ENCODE data around the gene DENND1A. TPM values are rescaled to one million over a fixed set of nuclear protein-coding genes. Genes with fewer than 3 reads are reported as not detected.

The DENND1A gene
- total RNA-seq, 4 donors from 2014 or later = 19.2 to 26.9 (median 24.0) TPM

DNA sequence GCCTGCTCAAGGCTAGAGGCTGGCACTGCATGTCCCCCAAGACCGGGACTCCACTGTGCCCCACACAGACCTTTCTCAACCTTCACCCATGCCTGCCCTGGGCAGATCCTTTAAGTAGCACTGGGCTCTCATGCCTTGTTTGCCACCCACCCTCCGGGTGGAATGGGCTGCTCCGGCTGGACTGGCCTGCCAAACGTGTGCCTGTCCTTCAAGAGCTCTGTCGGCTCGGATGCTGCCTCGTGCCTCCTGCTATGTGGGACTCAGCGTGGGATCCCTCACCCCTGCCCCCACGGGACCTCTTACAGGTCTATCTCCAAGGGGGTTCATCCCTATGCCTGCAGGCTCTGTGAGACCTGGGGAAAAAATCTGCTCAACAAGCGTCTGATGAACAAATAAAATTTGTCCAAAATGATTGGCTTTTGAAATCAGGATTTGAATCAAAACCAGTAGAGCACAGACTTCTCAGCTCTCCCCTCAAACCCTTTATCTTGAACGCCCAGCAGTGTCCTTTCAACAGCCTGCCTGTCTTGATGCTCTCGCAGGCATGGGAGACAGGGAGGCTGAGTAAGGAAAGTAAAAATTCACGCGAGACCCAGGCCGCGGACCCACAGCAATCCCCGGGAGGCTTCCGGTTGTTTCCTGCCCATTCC, 517.6 kb downstream of the DENND1A start:
- Histone ChIP-seq H3K9me3 (no peaks in the 10 kb centered on the region), H3K4me1 (peaks cover 0 to 6% (median 1%) of the 10 kb centered on the region in 4 donors), H3K27me3 (no peaks in the 10 kb centered on the region), H3K4me3 (no peak overlapping the region), H3K36me3 (peaks cover 0 to 26% (median 12%) of the 10 kb centered on the region in 4 donors), H3K27ac (replicated peaks in 1 of 4) (no peak overlapping the region)
- DNase-seq (ENCODE audit: extremely low spot score) = no peak
- TF ChIP-seq POLR2A (IDR thresholded peaks at IDR 0.05; ENCODE audit: low read depth) = no peak
- TF ChIP-seq, protein P1, sequence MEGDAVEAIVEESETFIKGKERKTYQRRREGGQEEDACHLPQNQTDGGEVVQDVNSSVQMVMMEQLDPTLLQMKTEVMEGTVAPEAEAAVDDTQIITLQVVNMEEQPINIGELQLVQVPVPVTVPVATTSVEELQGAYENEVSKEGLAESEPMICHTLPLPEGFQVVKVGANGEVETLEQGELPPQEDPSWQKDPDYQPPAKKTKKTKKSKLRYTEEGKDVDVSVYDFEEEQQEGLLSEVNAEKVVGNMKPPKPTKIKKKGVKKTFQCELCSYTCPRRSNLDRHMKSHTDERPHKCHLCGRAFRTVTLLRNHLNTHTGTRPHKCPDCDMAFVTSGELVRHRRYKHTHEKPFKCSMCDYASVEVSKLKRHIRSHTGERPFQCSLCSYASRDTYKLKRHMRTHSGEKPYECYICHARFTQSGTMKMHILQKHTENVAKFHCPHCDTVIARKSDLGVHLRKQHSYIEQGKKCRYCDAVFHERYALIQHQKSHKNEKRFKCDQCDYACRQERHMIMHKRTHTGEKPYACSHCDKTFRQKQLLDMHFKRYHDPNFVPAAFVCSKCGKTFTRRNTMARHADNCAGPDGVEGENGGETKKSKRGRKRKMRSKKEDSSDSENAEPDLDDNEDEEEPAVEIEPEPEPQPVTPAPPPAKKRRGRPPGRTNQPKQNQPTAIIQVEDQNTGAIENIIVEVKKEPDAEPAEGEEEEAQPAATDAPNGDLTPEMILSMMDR (IDR thresholded peaks at IDR 0.05) = no peak
- TF ChIP-seq EP300 (IDR thresholded peaks at IDR 0.05) = no peak
- no peak for TF ChIP-seq POLR2AphosphoS5 (IDR thresholded peaks at IDR 0.05)
- intact Hi-C loops (cut with DNase I) = no loop called here
- WGBS = 94% methylated on average over 14 of the region's 18 CpGs

DNA sequence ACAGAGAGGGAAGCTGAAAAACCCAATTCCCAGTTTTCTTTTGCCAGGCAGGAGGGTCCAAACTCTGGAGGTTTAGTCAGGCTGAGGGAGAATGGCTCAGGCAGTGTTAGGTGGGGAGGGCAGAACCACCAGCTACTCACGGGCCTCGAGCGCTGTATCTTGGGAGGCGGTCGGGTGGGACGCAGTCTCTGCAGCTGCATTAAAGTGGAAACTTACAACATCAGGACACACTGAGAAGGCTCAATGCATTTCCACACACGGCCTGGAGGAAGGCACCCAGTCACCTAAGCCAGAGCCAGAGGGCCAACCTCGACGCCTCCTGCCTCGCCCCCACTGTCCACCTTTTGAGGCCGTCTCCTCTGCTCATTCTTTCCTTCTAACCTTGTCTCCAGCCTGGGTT, 518.3 kb downstream of the DENND1A start:
- WGBS = 99% methylated on average over 11 of the region's 11 CpGs
- DNase-seq (ENCODE audit: extremely low spot score) = no peak

DNA sequence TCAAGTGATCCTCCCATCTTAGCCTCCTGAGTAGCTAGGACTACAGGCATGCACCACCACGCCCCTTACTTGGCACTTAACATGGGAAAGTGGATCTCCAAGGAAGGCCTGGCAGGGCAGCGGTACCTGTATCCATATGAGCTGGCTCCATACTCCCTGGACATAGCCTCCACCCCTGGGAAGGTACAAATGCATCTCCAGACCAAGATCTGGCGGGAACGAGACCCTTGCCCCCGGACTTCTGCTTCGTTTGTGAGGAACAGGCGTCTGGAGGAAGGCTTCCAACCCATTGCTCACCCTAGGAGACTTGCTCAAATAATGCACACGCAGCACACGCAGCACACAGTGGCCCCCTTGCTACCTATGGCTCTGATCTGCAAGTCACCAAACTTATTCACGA, 518.7 kb downstream of the DENND1A start:
- H3K4me3 ChIP-seq = no peak overlapping the region
- no peak overlapping the region for H3K27ac ChIP-seq (replicated peaks in 1 of 4)
- intact Hi-C loops (cut with DNase I) = no loop called here
- H3K9me3 ChIP-seq = no peaks in the 10 kb centered on the region
- TF ChIP-seq, protein P1 (IDR thresholded peaks at IDR 0.05) = no peak
- TF ChIP-seq EP300 (IDR thresholded peaks at IDR 0.05) (no peak), POLR2A (IDR thresholded peaks at IDR 0.05; ENCODE audit: low read depth) (no peak), POLR2AphosphoS5 (IDR thresholded peaks at IDR 0.05) (no peak)
- H3K36me3 ChIP-seq = peaks cover 0 to 21% (median 10%) of the 10 kb centered on the region in 4 donors
- WGBS = 95% methylated on average over 10 of the region's 10 CpGs
- no peak for DNase-seq (ENCODE audit: extremely low spot score)
- peaks cover 0 to 10% (median 3%) of the 10 kb centered on the region in 4 donors for H3K4me1 ChIP-seq
- no peaks in the 10 kb centered on the region for H3K27me3 ChIP-seq

More for the DNA sequence above, 518.3 kb downstream of the DENND1A start:
- Histone ChIP-seq H3K36me3 (peaks cover 0 to 25% (median 12%) of the 10 kb centered on the region in 4 donors), H3K4me3 (no peak overlapping the region), H3K4me1 (peaks cover 0 to 8% (median 3%) of the 10 kb centered on the region in 4 donors), H3K27me3 (no peaks in the 10 kb centered on the region), H3K27ac (replicated peaks in 1 of 4) (no peak overlapping the region), H3K9me3 (no peaks in the 10 kb centered on the region)
- intact Hi-C loops (cut with DNase I) = no loop called here
- TF ChIP-seq, protein P1 (IDR thresholded peaks at IDR 0.05) = no peak
- no peak for TF ChIP-seq POLR2AphosphoS5 (IDR thresholded peaks at IDR 0.05)
- no peak for TF ChIP-seq EP300 (IDR thresholded peaks at IDR 0.05)
- no peak for TF ChIP-seq POLR2A (IDR thresholded peaks at IDR 0.05; ENCODE audit: low read depth)

DNA sequence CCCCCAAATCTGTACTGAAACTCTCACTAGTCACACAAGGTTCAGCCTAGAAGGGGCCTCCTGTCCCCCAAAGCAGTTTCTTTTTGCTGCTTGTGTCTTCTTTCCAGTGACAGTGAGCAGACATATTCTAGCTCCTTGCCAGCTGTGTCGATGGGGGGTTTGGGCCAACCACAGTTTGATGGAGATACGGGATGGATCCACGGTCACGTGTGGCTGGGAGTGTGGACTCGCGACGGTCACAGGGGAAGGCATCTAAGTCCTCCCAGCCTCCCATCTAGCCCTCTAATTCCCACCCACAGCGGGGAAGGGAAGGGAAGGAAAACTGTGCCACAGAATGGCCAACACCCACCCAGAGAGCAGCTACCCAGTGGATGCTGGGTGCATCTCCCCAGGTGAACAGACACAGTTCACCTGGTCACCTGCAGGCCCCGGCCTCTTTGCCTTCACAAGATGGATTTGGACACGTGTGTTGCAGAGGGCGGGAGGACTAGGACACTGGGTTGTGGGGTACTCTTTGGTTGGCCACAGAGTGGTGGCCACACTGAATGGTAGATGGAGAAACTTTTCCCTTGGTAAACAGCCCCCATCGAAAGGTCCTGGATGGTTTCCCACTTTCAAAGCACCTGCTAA, 519.5 kb downstream of the DENND1A start:
- H3K36me3 ChIP-seq = peaks cover 0 to 13% (median 3%) of the 10 kb centered on the region in 4 donors
- peaks cover 0 to 10% (median 3%) of the 10 kb centered on the region in 4 donors for H3K4me1 ChIP-seq
- no peaks in the 10 kb centered on the region for H3K27me3 ChIP-seq
- DNase-seq (ENCODE audit: extremely low spot score) = no peak
- 96% methylated on average over 12 of the region's 12 CpGs for WGBS
- no peak overlapping the region for H3K27ac ChIP-seq (replicated peaks in 1 of 4)
- intact Hi-C loops (cut with DNase I) = no loop called here
- TF ChIP-seq EP300 (IDR thresholded peaks at IDR 0.05) (no peak), POLR2A (IDR thresholded peaks at IDR 0.05; ENCODE audit: low read depth) (no peak), POLR2AphosphoS5 (IDR thresholded peaks at IDR 0.05) (no peak)
- TF ChIP-seq, protein P1 (IDR thresholded peaks at IDR 0.05) = no peak
- no peaks in the 10 kb centered on the region for H3K9me3 ChIP-seq
- no peak overlapping the region for H3K4me3 ChIP-seq
